SK-N-DZ (cell line): ENCODE data around the gene HPN.
A peak's percentile ranks its signal among the peaks of the same experiment; 100 is the strongest.

Experiments used
- DNase-seq: peaks from one replicate; pipeline ENCODE4 v3.0.0-alpha.2; 2015; ENCODE audit warnings: low spot score

The HPN gene

DNA sequence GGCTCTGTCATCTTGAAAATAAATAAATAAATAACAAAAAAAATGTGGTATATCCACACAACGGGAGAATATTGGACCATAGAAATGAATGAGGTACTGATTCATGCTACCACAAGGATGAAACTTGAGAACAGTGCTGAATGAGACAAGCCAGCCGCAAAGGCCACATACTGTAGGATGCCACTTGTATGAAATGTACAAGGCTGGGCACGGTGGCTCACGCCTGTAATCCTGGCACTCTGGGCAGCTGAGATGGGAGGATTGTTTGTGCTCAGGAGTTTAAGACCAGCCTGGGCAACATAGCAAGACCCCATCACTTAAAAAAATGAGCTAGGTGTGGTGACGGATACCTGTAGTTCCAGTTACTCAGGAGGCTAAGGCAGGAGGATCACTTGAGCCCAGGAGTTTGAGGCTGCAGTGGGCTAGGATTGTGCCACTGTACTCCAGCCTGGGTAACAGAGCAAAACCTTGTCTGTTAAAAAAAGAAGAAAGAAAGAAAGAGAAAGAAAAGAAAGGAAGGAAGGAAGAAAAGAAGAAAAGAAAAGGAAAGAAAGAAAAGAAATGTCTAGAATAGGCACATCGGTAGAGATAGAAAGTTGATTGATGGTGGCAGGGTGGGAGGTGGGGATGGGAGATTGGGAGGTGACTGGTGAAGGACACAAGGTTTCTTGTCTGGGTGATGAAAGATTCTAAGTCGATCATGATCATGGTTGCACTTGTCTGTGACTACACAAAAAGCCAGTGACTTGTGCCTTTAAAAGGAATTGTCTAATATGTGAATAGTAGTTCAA is 20.3 kb downstream of the HPN start:
- no peak for DNase-seq

- DNase-seq: no peak
These were observed 21.4 kb downstream of the HPN start for GRCh38 chr19:35062942-35063341.

DNA sequence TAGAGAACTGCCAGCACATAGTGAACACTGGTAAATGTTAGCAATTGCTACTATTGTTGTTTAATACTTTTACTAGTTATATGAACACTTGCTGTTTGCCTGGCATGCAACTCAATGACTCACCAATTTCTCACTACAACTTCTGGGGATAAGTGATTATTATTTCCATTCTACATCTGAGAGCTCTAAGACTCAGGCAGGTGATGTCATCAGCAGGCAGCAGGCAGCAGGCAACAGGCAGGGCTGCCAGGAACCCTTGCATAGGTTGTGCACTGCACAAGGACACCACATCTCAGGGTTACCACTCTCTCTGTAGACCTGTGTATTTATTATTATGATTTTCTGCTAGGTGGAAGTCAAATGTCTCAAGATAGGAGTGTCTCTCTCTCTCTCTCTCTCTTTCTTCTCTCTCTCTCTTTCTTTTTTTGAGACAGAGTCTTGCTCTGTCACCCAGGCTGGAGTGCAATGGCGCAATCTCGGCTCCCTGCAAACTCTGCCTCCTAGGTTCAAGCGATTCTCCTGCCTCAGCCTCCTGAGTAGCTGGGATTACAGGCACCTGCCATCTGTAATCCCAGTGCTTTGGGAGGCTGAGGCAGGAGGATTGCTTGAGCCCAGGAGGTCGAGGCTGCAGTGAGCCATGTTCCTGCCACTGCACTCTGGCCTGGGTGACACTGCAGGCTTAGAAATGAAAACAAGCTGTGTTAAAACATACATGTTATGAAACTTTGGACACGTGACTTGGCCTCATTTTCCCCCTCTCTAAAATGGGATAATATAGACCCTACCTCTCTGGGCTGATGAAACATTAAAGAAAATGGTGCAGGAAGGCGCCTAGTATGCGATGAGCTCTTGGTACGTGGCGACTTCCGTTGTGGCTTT is 22.7 kb downstream of the HPN start:
- no peak for DNase-seq

GRCh38 chr19:35065574-35065973 is 24.1 kb downstream of the HPN start:
- no peak for DNase-seq

DNA sequence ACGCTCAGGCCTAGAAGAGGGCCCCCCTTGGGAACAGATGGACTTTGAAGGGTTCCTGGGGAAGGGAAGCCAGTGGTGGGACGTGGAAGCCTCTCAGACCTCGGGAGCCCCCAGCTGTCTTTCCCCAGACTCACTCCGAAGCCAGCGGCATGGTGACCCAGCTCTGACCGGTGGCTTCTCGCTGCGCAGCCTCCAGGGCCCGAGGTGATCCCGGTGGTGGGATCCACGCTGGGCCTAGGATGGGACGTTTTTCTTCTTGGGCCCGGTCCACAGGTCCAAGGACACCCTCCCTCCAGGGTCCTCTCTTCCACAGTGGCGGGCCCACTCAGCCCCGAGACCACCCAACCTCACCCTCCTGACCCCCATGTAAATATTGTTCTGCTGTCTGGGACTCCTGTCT is 24.6 kb downstream of the HPN start:
- no peak for DNase-seq

DNA sequence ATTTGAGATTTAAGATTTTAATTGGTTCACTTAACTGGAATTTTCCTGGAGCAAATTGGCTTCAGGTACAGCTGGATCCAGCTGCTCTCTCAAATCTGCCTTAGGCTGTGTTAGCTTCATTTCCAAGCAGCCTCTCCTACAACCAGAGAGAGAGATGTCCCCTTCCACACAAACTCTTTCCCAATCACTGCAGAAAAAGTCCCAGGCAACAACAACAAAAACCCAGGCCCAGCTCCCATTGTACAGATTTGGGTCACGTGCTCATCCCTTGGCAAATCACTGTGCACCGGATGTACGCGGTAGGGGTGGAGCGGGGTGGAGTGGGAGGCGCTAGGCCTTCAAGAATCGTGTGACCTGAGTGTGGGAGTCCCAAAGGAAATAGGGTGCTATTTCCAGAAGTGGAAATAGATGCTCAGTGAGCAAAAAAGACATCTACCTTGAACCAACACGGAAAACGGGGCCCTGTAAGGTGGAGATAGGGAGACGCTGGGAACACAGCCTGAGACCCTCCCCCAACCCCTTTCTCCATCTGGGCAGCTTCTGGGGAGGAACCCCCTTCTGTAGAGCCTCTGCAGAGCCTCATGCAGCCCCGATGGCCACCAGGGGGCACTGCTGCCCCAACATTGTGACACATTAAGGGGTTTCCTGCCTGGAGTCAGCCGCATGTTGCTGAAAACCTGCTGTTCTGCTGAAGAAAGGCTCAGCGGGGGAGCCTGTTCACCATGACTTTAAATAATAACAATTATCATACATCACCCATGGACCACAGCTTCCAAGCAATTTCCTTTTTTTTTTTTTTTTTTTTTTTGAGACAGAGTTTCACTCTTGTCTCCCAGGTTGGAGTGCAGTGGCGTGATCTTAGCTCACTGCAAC is 25.4 kb downstream of the HPN start:
- DNase-seq: peak; percentile 60

DNA sequence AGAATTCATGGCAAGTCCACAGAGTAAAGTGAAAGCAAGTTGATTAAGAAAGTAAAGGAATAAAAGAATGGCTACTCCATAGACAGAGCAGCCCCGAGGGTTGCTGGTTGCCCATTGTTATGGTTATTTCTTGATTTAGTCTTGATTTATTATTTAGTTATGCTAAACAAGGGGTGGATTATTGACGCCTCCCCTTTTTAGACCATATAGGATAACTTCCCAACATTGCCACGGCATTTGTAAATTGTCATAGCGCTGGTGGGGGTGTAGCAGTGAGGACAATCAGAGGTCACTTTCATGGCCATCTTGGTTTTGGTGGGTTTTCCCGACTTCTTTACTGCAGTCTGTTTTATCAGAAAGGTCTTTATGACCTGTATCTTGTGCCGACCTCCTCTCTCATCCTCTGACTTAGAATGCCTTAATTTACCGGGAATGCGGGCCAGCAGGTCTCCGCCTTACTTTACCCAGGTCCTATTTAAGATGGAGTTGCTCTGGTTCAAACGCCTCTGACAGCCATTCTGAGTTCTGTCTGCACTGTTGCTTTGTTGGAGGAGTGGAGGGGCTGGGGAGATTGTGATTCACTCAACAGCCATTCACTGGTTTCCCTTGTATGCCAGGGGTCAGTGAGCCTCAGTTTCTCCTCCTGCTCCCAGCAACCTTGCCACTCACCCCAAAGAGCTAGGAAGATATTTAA is 27.6 kb downstream of the HPN start:
- no peak for DNase-seq

DNA sequence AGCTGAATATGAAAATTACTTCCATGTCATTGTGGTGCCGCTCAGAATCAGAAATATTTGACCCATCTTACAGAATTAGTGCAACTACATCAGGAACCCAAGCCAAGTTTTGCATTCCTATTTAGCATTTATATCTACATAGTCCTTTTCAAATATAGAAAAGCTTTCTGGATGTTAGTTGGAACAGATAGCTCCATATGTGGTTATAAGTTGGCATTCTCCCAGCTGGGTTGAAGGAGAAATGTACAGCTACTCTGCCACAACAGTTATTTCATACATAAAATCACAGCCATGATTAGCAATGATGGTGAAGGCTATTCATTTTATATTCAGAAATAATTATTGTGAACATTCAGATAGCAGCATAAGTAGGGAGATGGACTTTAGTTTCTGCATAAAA is 28.2 kb downstream of the HPN start:
- no peak for DNase-seq

- no peak for DNase-seq
These were observed 28.9 kb downstream of the HPN start for GRCh38 chr19:35070471-35070870.

DNA sequence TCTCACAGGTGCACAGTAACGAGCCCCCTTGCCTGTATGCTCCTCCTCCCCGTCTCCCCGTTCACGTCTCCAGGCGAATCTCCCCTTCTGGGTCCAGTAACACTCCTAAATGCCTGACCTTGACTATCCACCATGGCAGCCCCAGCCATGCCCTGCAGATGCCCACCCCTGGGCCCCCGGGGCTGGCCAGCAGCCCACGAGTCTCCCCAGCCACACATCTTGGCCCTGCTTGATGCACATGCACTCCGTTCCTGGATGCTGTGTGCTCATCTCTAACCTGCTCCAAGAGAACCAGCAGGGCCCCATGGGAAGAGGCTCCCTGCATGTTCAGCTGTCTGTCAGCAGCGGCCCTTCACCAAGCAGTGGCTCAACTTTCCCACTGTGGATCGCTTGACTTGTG is 32.0 kb downstream of the HPN start:
- DNase-seq: no peak

DNA sequence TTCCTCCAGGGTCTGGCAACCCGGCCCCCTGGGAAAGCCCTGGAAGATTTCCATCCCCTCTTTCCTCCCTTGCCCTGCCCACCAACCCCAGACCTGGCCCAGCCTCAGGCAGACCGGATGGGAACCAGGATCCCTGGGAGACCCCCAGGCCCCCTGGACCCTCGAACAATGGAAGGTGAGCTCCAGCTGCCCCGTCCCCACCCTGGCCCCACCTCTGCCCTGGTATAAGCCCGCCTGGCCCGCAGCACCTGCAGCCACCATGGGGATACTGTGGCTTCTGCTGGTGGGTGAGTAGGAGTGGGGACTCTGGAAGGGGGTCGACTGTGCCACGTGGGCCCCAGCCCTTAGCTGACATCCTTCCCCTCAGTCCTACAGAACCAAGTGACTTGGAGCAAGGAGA is 32.4 kb downstream of the HPN start:
- no peak for DNase-seq

DNA sequence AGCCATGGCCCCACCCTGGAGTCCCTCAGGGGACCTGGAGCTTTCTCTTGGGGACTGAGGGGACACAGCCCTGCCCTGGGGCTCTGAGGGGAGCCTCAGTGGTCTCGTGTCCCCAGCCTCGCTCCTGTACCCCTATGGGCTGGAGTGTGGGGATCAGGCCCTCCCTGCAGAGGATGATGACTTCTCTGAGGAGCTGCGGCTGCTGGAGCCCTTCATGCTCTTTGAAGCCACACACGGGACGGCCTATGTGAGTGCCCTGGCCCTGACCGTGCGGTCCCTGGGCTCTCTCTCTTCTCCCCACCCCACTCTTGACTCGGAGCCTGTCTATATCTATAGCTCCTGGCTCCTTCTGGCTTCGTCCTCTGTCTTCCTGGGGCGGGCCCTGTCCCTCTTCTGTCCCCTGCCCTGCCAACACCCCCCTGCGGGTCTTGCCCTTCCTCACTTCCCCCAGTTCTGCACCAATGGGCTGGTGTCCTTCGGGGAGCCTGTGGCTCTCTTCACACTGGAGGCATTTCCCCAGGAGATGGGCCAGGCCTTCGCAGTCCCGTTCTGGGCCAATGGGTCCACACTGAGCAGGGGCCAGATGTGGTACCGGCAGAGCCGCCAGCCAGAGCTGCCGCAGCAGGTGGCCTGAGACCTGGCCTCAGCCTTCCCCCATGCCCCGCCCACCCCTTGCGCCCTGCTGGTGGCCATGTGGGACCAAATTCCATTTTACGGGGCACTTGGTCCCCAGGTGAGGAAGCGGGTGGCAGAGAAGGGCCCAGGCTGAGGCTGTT is 33.1 kb downstream of the HPN start:
- DNase-seq: no peak

GRCh38 chr19:35075202-35076025 is 33.9 kb downstream of the HPN start:
- DNase-seq: no peak

GRCh38 chr19:35076026-35076370 is 34.5 kb downstream of the HPN start:
- no peak for DNase-seq

- DNase-seq: no peak
These were observed 35.1 kb downstream of the HPN start for GRCh38 chr19:35076657-35077056.

GRCh38 chr19:35077411-35078223 is 36.1 kb downstream of the HPN start:
- DNase-seq: no peak

DNA sequence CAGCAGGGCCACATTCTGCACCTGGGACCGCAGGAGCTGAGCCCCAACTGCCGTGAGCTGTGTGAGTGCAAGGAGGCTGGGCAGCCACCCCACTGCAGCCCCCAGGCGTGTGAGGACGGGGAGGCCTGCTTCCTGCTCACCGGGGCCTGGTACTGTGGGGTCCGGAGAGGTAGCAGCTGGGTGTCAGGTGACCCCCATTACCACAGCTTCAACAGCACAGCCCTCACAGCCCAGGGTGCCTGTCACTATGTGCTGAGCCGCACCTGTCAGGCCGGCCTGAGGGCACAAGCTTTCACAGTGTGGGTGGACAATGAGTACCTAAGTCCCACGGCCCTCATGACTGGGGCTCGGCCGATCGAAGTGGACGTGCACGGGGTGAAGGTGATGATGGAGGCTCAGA is 38.3 kb downstream of the HPN start:
- no peak for DNase-seq

DNA sequence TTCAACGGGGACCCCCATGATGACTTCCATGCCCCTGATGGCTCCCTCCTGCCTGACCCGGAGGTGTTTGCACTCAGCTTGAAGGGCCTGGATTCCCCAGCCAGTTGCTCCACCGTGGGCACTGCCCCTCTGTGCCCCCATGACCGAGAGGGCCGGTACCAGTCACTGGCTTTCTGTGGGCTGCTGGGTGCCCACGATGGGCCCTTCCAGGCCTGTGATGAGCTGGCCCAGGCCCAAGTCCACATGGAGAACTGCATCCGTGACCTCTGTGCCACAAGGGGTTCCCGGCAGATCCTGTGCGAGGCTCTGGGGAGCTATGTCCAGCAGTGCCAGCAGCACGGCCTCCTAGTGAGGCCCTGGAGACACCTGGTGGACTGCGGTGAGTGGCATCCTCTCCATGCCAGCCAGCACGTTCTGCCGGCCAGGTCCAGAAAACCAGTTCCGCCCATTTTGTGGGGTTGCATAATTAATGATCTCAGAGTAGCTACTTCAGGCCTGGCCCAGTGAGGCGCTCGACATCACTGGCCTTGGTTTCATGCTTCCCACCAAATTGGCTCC is 39.2 kb downstream of the HPN start:
- no peak for DNase-seq

DNA sequence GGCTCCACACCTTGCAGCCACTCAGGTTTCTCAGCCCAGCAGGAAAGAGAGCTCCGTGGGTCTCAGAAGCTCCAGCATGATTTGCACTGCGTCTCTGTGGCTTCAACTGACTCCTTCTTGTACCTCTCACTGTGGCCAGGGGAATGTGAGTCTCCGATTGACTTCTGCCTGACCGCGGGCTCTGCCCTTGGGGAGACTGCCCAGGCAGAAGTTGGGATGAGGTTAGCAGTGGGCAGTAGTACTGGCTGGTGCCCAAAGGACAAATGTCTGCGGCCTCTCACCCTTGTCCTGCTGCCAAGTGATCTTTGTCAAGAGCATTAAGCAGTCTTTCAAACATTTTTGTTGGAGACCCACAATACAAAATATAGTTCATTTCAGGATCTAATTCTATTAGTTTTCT is 39.7 kb downstream of the HPN start:
- no peak for DNase-seq
